Prostate gland (tissue), 2 donors: Measurements from ENCODE around the gene AP1S2. TPM values are rescaled to one million over a fixed set of nuclear protein-coding genes. Genes with fewer than 3 reads are reported as not detected.

Source experiments
- DNase-seq: peaks from one replicate; pipeline ENCODE4 v3.0.0-alpha.2; 2019; ENCODE audit warnings: low spot score
- H3K27ac ChIP-seq, 2 donors: fragments of 200-600 bp; sonication (generic); 2 replicates each; pipeline ENCODE4 v1.5.1; 2017 to 2019
- H3K27me3 ChIP-seq: fragments of 200-600 bp; sonication (generic); replicated peaks from 2 replicates; pipeline ENCODE4 v1.5.1; 2019; ENCODE audit not compliant: insufficient read depth
- H3K36me3 ChIP-seq, 2 donors: fragments of 200-600 bp; sonication (generic); 1 replicate in 1 of 2; 2 replicates in 1 of 2; pipeline versions ENCODE4 v1.5.1 to v1.8.1; 2017 to 2019
- H3K4me1 ChIP-seq: fragments of 200-600 bp; sonication (generic); replicated peaks from 2 replicates; pipeline ENCODE4 v1.5.1; 2019
- H3K4me3 ChIP-seq, 2 donors: fragments of 200-600 bp; sonication (generic); 2 replicates each; pipeline ENCODE4 v1.5.1; 2017 to 2019
- H3K9me3 ChIP-seq: fragments of 200-600 bp; sonication (generic); 2 replicates; pipeline ENCODE4 v1.5.1; 2017
- CTCF ChIP-seq, 4 experiments: fragments of 200-600 bp in 2 of 4; fragments of 450-650 bp in 2 of 4; sonication (generic) in 2 of 4; IDR thresholded peaks; 1 replicate in 3 of 4; 2 replicates in 1 of 4; pipeline ENCODE4 v1.5.1; 2016 to 2019; ENCODE audit warnings: antibody characterized with exemption in 4 of 4, mild to moderate bottlenecking in 2 of 4, moderate library complexity in 2 of 4
- POLR2A ChIP-seq: fragments of 450-650 bp; IDR thresholded peaks from one replicate; pipeline ENCODE4 v1.6.1; 2016; ENCODE audit warnings: antibody characterized with exemption, mild to moderate bottlenecking
- POLR2AphosphoS5 ChIP-seq: sonication (generic); formaldehyde crosslinking; IDR thresholded peaks from one replicate; pipeline ENCODE4 v1.6.1; 2017; ENCODE audit warnings: antibody characterized with exemption
- WGBS: methylation state at CpG from one replicate; pipeline ENCODE4 v1.1.5; 2018; 5-methylcytosine and 5-hydroxymethylcytosine counted together
- intact Hi-C: fragments of 100-400 bp; cut with DNase I; formaldehyde crosslinking; loops from one replicate; pipeline ENCODE4 v1.14.2; 2022
- total RNA-seq, 2 donors: library from RNA; depleted of rRNA; stranded (reverse); fragments of >200 nt; gene quantifications; one replicate each; pipeline ENCODE4 v1.1.0, GENCODE V29; 2016

AP1S2 gene
- total RNA-seq, 2 donors from 2014 or later, result 27.3 to 122 TPM

GRCh38 chrX:15786915-15787314 lies 67.7 kb downstream of the AP1S2 start:
- Histone ChIP-seq H3K9me3 (no peaks in the 10 kb centered on the region), H3K27me3 (no peaks in the 10 kb centered on the region), H3K36me3 (no peaks in the 10 kb centered on the region), H3K4me3 (no peak overlapping the region), H3K27ac (no peak overlapping the region), H3K4me1 (no peaks in the 10 kb centered on the region)
- DNase-seq, result no peak
- 50% methylated on average over 3 of the region's 3 CpGs for WGBS
- TF ChIP-seq POLR2A (no peak), CTCF (IDR thresholded peaks at IDR 0.05) (no peak), POLR2AphosphoS5 (no peak)
- intact Hi-C loops, result no loop called here

- no peak overlapping the region for H3K27ac ChIP-seq
- no peak overlapping the region for H3K4me3 ChIP-seq
- no peaks in the 10 kb centered on the region for H3K4me1 ChIP-seq
- TF ChIP-seq POLR2AphosphoS5 (no peak), POLR2A (no peak), CTCF (IDR thresholded peaks at IDR 0.05) (no peak)
- intact Hi-C loops, result no loop called here
- no peaks in the 10 kb centered on the region for H3K9me3 ChIP-seq
- H3K36me3 ChIP-seq, result no peaks in the 10 kb centered on the region
- DNase-seq, result no peak
- WGBS, result 90% methylated on average over 3 of the region's 3 CpGs
- H3K27me3 ChIP-seq, result no peaks in the 10 kb centered on the region
Observed at GRCh38 chrX:15785176-15785750, 69.3 kb downstream of the AP1S2 start.

- Histone ChIP-seq H3K4me3 (no peak overlapping the region), H3K9me3 (no peaks in the 10 kb centered on the region), H3K27ac (no peak overlapping the region), H3K4me1 (no peaks in the 10 kb centered on the region), H3K36me3 (no peaks in the 10 kb centered on the region), H3K27me3 (no peaks in the 10 kb centered on the region)
- no peak for TF ChIP-seq CTCF (IDR thresholded peaks at IDR 0.05)
- TF ChIP-seq POLR2AphosphoS5, result no peak
- TF ChIP-seq POLR2A, result no peak
- 76% methylated on average over 13 of the region's 13 CpGs for WGBS
- no peak for DNase-seq
- intact Hi-C loops, result no loop called here
Observed at GRCh38 chrX:15781961-15782699, 72.5 kb downstream of the AP1S2 start.

Other genes starting within 250 kb of the AP1S2 start
- gene CLTRN, start 190.0 kb downstream of the AP1S2 start, total RNA-seq, result under 1 TPM; 0.36 to 0.57 TPM
- gene CA5B, start 116.5 kb downstream of the AP1S2 start, total RNA-seq, result 10 to 100 TPM in 1 of 2 donors, 1 to 10 TPM in 1; 4.6 to 35.7 TPM
- gene ZRSR2, start 64.3 kb downstream of the AP1S2 start, total RNA-seq, result 1 to 10 TPM; 2.9 to 6.2 TPM